ENCODE results near the gene SLC30A9. TPM values are rescaled to one million over a fixed set of nuclear protein-coding genes. Genes with fewer than 3 reads are reported as not detected.

SLC30A9 gene
- total RNA-seq, 1 donor from 2014 or later = 50.3 TPM

- H3K36me3 ChIP-seq = no peaks in the 10 kb centered on the region
Observed at GRCh38 chr4:42136371-42136770, 146.0 kb downstream of the SLC30A9 start.

More at GRCh38 chr4:42136371-42136770, 146.0 kb downstream of the SLC30A9 start:
- no peak overlapping the region for H3K4me3 ChIP-seq
- H3K9me3 ChIP-seq = no peaks in the 10 kb centered on the region
- H3K4me1 ChIP-seq = no peaks in the 10 kb centered on the region
- TF ChIP-seq POLR2A (IDR thresholded peaks at IDR 0.05) = no peak
- no peak for TF ChIP-seq CTCF (IDR thresholded peaks at IDR 0.05)
- TF ChIP-seq POLR2AphosphoS5 (IDR thresholded peaks at IDR 0.05; ENCODE audit: insufficient read depth in 1 of 2, low read depth in 1 of 2) = no peak
- no peak overlapping the region for H3K27ac ChIP-seq
- no peaks in the 10 kb centered on the region for H3K27me3 ChIP-seq
- no peak for DNase-seq (ENCODE audit: extremely low spot score in 2 of 2)
- intact Hi-C loops (cut with DNase I) = no loop called here

Other genes starting within 250 kb of the SLC30A9 start
- gene PHOX2B, start 241.8 kb upstream of the SLC30A9 start, total RNA-seq = 0.49 TPM
- 44.4 TPM for gene TMEM33, start 55.1 kb upstream of the SLC30A9 start, total RNA-seq
- gene DCAF4L1, start 8.8 kb upstream of the SLC30A9 start, total RNA-seq = not detected
- not detected for gene BEND4, start 162.1 kb downstream of the SLC30A9 start, total RNA-seq